Measurements from ENCODE around the gene C2CD2. TPM values are rescaled to one million over a fixed set of nuclear protein-coding genes. Genes with fewer than 3 reads are reported as not detected.

The C2CD2 gene
- total and polyA plus RNA-seq, 2 experiments from 2014 or later = 6.4 to 13.9 TPM

GRCh38 chr21:41881051-41881450 lies 72.8 kb downstream of the C2CD2 start:
- peaks cover 9% of the 10 kb centered on the region for H3K4me1 ChIP-seq (ENCODE audit: insufficient read depth)
- peaks cover 16% of the 10 kb centered on the region for H3K79me2 ChIP-seq
- no peak overlapping the region for H2AFZ ChIP-seq
- no peaks in the 10 kb centered on the region for H3K27me3 ChIP-seq
- H4K20me1 ChIP-seq (ENCODE audit: insufficient read depth, poor library complexity, severe bottlenecking) = no peaks in the 10 kb centered on the region
- no peak for TF ChIP-seq EZH2 (IDR thresholded peaks at IDR 0.05; ENCODE audit: borderline replicate concordance)
- no peak for TF ChIP-seq CTCF (IDR thresholded peaks at IDR 0.05; ENCODE audit: poor library complexity)
- TF ChIP-seq EZH2phosphoT487 (IDR thresholded peaks at IDR 0.05; ENCODE audit: low read depth, severe bottlenecking, unreplicated experiment) = no peak
- no peak overlapping the region for H3K4me2 ChIP-seq
- no peaks in the 10 kb centered on the region for H3K9me2 ChIP-seq (replicated peaks; ENCODE audit: insufficient read depth)
- no peak overlapping the region for H3K27ac ChIP-seq
- whole genome bisulfite sequencing (ENCODE audit: low lambda C conversion rate, missing lambda C conversion rate) = 88% methylated on average over 6 of the region's 6 CpGs
- H3K9me3 ChIP-seq (ENCODE audit: low read depth) = no peaks in the 10 kb centered on the region
- no peaks in the 10 kb centered on the region for H3K36me3 ChIP-seq (replicated peaks; ENCODE audit: insufficient read depth, low read depth)
- no peak overlapping the region for H3K4me3 ChIP-seq
- no peak for DNase-seq (ENCODE audit: low spot score)

- Histone ChIP-seq H4K20me1 (ENCODE audit: insufficient read depth, poor library complexity, severe bottlenecking) (no peaks in the 10 kb centered on the region), H3K9me3 (ENCODE audit: low read depth) (no peaks in the 10 kb centered on the region), H2AFZ (peak overlapping the region; percentile 93), H3K9me2 (replicated peaks; ENCODE audit: insufficient read depth) (no peaks in the 10 kb centered on the region), H3K4me3 (peak overlapping the region; percentile 57), H3K79me2 (peaks cover 22% of the 10 kb centered on the region), H3K4me1 (ENCODE audit: insufficient read depth) (peaks cover 9% of the 10 kb centered on the region), H3K27me3 (no peaks in the 10 kb centered on the region), H3K4me2 (peak overlapping the region; percentile 78), H3K27ac (peak overlapping the region; percentile 90), H3K36me3 (replicated peaks; ENCODE audit: insufficient read depth, low read depth) (no peaks in the 10 kb centered on the region)
- no peak for TF ChIP-seq EZH2 (IDR thresholded peaks at IDR 0.05; ENCODE audit: borderline replicate concordance)
- no peak for TF ChIP-seq EZH2phosphoT487 (IDR thresholded peaks at IDR 0.05; ENCODE audit: low read depth, severe bottlenecking, unreplicated experiment)
- TF ChIP-seq CTCF (IDR thresholded peaks at IDR 0.05; ENCODE audit: poor library complexity) = no peak
- WGBS (ENCODE audit: low lambda C conversion rate, missing lambda C conversion rate) = 90% methylated on average over 9 of the region's 9 CpGs
- no peak for DNase-seq (ENCODE audit: low spot score)
Observed at GRCh38 chr21:41880153-41880552, 73.7 kb downstream of the C2CD2 start.

GRCh38 chr21:41879190-41879998 lies 74.4 kb downstream of the C2CD2 start, which contains the start of gene PRDM15:
Gene PRDM15, minus strand, starts transcription at chr21:41879344. Its CDS starts 18,981 bp downstream, at chr21:41860363.
- 5% methylated on average over 25 of the region's 89 CpGs for WGBS (ENCODE audit: low lambda C conversion rate, missing lambda C conversion rate)
- H3K27ac ChIP-seq = peak within 1 kb of the TSS; percentile 90
- no peak for TF ChIP-seq EZH2phosphoT487 (IDR thresholded peaks at IDR 0.05; ENCODE audit: low read depth, severe bottlenecking, unreplicated experiment)
- TF ChIP-seq CTCF (IDR thresholded peaks at IDR 0.05; ENCODE audit: poor library complexity) = no peak
- no peak for TF ChIP-seq EZH2 (IDR thresholded peaks at IDR 0.05; ENCODE audit: borderline replicate concordance)
- H3K36me3 ChIP-seq (replicated peaks; ENCODE audit: insufficient read depth, low read depth) = no peaks in the 10 kb centered on the region
- H3K27me3 ChIP-seq = no peaks in the 10 kb centered on the region
- DNase-seq (ENCODE audit: low spot score) = peak; percentile 90
- H3K4me2 ChIP-seq = peak within 1 kb of the TSS; percentile 99
- H3K9me3 ChIP-seq (ENCODE audit: low read depth) = no peaks in the 10 kb centered on the region
- peaks cover 9% of the 10 kb centered on the region for H3K4me1 ChIP-seq (ENCODE audit: insufficient read depth)
- peak within 1 kb of the TSS; percentile 93 for H2AFZ ChIP-seq
- H4K20me1 ChIP-seq (ENCODE audit: insufficient read depth, poor library complexity, severe bottlenecking) = no peaks in the 10 kb centered on the region
- H3K4me3 ChIP-seq = peak within 1 kb of the TSS; percentile 96
- no peaks in the 10 kb centered on the region for H3K9me2 ChIP-seq (replicated peaks; ENCODE audit: insufficient read depth)
- H3K79me2 ChIP-seq = peaks cover 22% of the 10 kb centered on the region
